Rectal smooth muscle tissue (tissue), 1 donor: ENCODE data around the gene FANK1.
"Not testable (repeated sequence)": the region's sequence is repeated elsewhere in the genome, so short reads cannot be mapped to it uniquely, and the experiment has no call there.

Experiments used
- H3K27ac ChIP-seq: one replicate; pipeline ENCODE4 v1.7.0; 2013; ENCODE audit warnings: low read depth, low read length, inconsistent platforms
- H3K27me3 ChIP-seq: one replicate; pipeline ENCODE4 v1.7.0; 2013; ENCODE audit warnings: low read length; ENCODE audit not compliant: control insufficient read depth, insufficient read depth
- H3K36me3 ChIP-seq: one replicate; pipeline ENCODE4 v1.7.0; 2013; ENCODE audit warnings: low read length; ENCODE audit not compliant: control insufficient read depth, insufficient read depth
- H3K4me1 ChIP-seq: one replicate; pipeline ENCODE4 v1.7.0; 2013; ENCODE audit warnings: low read length; ENCODE audit not compliant: control insufficient read depth, insufficient read depth
- H3K4me3 ChIP-seq: one replicate; pipeline ENCODE4 v1.7.0; 2013; ENCODE audit warnings: low read length
- H3K9ac ChIP-seq: one replicate; pipeline ENCODE4 v1.7.0; 2013; ENCODE audit warnings: low read length

Gene FANK1, protein sequence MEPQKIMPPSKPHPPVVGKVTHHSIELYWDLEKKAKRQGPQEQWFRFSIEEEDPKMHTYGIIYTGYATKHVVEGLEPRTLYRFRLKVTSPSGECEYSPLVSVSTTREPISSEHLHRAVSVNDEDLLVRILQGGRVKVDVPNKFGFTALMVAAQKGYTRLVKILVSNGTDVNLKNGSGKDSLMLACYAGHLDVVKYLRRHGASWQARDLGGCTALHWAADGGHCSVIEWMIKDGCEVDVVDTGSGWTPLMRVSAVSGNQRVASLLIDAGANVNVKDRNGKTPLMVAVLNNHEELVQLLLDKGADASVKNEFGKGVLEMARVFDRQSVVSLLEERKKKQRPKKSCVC

DNA sequence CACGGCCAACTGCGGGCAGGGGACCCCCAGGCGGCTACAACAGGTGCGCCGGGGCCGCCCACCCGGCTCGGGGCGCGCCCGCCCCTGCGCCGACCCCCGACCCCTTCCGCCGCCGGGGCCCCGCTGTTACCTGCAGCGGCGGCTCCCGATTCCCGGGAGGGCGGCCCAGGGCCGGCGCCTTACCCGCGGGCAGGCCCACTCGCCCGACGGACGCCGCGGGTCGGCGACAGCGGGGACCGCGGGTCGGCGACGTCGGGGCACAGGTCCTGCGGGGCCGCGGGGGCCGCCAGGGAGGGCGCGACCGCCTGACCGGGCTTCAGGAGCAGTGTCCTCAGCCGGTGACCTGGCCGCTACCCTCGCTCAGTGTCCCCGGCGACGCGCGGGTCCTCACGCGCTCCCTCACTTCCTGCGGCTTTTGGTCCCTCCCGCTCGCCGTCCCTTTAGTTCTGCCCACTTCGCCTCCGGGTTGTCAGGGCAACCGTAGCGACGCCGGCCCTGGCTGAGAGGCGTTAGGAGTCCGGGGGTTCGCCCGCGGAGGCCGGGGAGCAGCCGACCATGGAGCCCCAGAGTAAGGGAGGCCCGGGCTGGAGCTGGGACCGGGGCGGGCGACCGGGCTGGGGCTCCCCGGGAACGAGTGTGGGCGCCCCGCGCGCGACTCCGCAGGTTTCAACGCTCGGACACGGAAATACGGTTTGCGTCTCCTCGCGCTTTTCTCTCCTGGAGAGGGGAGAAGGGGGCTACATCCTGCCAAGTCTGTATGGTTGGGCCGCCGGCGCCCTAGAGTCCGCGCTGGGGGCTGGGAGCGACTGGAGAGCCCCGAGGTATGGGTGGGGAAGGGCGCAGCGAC, at the start of gene FANK1:
TSS of gene FANK1 (plus strand) at position 477 of the 847 bp plus-strand sequence. CDS start at position 556, 79 bp downstream.
- not testable (repeated sequence) for H3K4me1 ChIP-seq, H3K36me3 ChIP-seq, H3K27ac ChIP-seq, H3K27me3 ChIP-seq
- Histone ChIP-seq H3K9ac (peak within 1 kb of the TSS; percentile 62), H3K4me3 (peak within 1 kb of the TSS; percentile 54)

DNA sequence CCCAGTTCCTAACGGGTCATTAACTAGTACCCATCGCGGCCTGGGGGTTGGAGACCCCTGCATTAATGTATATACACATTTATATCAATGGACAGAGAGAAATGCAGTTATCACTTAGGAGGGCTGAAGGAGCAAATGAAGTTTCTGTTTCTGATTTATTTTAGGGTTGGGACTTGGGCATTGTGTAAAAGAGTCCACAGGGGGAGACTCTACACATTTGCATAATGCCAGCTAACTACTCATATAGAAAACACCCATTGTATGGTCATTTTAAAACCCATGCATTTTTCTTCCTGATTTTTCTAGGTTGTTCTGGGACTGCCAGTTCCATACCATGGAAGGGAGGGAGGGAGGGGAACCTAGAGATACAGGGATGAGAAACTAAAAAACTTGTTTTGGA, 49.5 kb upstream of the FANK1 start:
- Histone ChIP-seq H3K27me3 (no peaks in the 10 kb centered on the region), H3K9ac (no peak overlapping the region), H3K27ac (no peak overlapping the region), H3K4me1 (no peaks in the 10 kb centered on the region), H3K36me3 (peaks cover 11% of the 10 kb centered on the region), H3K4me3 (no peak overlapping the region)

DNA sequence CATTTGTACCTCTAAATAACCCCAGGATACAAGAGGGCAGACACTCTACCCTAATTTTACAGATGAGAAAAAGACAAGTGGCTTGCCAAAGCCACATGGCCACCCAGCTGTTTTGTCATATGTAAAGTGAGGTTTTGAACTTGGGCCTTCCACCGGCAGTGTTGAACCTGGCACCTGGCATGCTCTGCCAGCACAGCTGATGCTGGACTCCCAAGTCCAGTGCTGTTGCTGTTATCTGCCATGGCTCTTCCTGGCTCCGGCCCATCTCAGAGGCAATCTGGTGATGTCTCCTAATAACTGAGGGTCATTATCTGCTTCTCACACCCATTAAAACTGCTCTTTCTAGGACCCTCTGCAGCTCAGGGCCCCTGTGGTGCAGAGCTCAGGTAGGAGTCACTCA, 48.0 kb upstream of the FANK1 start:
- no peak overlapping the region for H3K9ac ChIP-seq
- no peaks in the 10 kb centered on the region for H3K4me1 ChIP-seq
- no peak overlapping the region for H3K27ac ChIP-seq
- H3K36me3 ChIP-seq, result peaks cover 14% of the 10 kb centered on the region
- H3K27me3 ChIP-seq, result no peaks in the 10 kb centered on the region
- H3K4me3 ChIP-seq, result no peak overlapping the region

DNA sequence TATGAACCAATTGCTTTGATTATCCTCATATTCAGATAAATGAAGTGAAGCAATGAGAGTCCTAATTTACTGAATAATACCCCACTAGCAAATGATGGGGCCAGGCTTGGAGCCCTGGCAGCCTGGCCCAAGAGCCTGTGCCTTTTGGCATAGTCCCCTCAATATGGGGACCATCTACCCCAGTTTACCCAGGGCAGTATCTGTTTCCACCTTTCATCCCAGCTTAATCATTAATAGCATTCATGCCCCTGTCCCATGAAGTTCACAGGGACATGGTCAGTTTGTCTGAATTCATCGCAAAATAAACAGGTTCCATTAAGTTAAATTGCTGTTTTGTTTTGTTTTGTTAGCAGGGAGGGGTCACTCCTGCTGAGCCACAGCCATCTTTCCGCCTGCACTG, 47.5 kb upstream of the FANK1 start:
- Histone ChIP-seq H3K4me1 (no peaks in the 10 kb centered on the region), H3K4me3 (no peak overlapping the region), H3K36me3 (peaks cover 16% of the 10 kb centered on the region), H3K9ac (no peak overlapping the region), H3K27me3 (no peaks in the 10 kb centered on the region), H3K27ac (no peak overlapping the region)

DNA sequence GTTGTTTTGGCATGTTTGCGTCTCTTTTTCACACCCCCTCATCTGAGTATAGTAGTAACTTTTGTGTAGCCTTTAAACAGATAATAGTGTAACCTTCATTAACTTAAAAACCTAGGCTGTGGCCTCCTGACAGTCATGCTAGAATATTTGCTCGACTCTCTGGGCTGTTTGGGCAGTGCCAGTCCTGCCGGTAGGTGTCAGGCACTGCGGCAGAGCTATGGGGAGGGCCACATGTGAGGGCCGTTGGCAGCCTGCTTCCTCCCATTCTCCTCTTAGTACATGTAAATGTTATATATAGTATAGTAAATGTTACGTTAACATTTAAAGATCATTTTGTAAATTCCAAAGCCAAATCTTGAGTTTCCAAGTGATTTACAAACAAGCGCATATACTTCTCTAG, 46.9 kb upstream of the FANK1 start:
- Histone ChIP-seq H3K4me3 (no peak overlapping the region), H3K9ac (no peak overlapping the region), H3K36me3 (peaks cover 16% of the 10 kb centered on the region), H3K27me3 (no peaks in the 10 kb centered on the region), H3K4me1 (no peaks in the 10 kb centered on the region), H3K27ac (no peak overlapping the region)

DNA sequence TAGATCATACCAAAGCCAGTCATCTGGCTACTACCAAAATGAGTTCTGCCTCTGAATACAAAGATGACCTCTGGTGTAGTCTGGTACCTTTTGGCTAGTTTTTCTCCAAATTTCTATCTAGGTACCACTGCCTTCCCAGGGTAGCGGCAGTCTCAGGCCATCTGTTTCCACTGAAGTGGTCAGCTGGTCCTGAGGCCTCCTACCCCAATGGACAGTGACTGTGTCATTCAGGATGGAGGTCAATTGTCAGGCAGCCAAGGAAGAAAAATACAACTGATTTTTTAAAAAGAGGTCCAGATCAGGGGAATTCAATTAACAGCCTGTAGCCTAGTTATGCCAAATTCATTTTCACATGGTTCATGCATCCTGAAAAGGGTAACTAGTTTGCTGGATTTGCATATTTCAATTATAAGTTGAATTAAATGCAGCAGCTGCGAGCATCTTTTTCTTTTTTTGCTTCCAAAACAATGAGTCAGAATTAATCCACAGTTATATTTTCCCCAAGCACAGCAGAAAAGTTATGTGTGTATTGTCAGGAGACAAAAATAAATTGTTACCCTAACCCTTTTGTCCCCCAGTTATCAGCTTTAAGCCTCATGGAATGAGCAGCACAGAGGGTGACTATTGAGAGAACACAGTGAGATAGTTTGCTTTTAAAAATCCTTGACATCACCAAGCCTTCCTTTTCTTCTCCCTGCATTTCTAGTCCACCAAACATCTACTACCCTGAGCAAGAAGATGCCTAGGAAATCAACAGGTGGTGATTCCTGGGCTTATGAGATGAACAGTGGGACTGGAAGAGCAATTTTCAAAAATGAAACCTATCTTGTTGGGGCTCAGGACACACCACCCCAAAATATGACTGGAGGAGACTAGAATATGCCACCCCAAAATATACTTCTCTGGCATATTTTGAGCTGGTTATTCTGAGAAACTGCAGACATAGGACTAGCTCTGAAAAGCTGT, 45.3 kb upstream of the FANK1 start:
- no peaks in the 10 kb centered on the region for H3K4me1 ChIP-seq
- H3K27ac ChIP-seq, result no peak overlapping the region
- H3K27me3 ChIP-seq, result no peaks in the 10 kb centered on the region
- peaks cover 16% of the 10 kb centered on the region for H3K36me3 ChIP-seq
- H3K9ac ChIP-seq, result no peak overlapping the region
- H3K4me3 ChIP-seq, result no peak overlapping the region

DNA sequence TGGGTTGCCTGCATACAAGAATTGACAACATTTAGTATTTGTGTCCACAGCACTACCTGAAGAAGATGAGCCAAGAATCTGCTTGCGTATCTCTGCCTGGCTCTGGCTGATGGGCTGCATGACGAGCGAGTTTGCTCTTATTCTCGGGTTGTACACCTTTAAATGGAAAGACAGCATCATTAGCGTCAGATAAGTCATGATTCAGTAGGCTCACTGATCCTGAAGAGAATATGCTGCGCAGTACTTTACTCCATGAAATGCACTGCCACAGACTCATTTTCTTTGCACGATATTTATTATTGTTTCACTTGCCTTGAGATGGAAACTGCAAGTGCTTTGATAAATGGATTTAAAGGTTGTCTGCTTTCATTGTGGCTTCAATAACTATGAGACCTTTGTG, 43.9 kb upstream of the FANK1 start:
- Histone ChIP-seq H3K4me1 (no peaks in the 10 kb centered on the region), H3K27me3 (no peaks in the 10 kb centered on the region), H3K4me3 (no peak overlapping the region), H3K27ac (no peak overlapping the region), H3K36me3 (peaks cover 16% of the 10 kb centered on the region), H3K9ac (no peak overlapping the region)

DNA sequence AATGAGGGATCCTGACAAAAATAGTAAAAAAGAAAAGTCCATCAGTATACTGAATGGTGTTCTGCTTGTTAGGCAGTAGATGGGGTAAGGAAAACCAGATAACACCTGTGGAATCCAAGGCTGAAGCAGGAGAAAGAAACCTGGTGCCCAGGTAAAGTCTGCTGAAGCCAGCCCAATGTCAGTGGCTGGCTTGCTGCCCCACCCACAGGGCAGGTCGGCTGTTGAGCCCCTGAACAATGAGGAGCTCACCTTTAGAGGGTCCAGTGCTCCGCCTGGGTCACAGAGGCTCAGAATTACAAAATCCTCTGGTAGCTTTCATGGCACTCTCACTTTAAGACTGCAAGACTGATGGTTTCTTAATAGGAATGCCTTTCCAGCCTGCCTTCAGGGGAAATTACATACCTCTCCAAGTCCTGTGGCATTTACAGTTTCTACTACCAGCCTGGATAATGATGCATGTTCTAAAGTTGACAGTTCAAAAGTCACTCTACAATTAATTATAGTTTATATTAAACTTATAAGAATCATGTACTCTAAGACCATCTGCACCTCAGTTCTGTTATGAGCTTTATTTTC, 39.1 kb upstream of the FANK1 start:
- Histone ChIP-seq H3K27me3 (no peaks in the 10 kb centered on the region), H3K27ac (no peak overlapping the region), H3K36me3 (peaks cover 7% of the 10 kb centered on the region), H3K4me1 (no peaks in the 10 kb centered on the region), H3K9ac (no peak overlapping the region), H3K4me3 (no peak overlapping the region)

DNA sequence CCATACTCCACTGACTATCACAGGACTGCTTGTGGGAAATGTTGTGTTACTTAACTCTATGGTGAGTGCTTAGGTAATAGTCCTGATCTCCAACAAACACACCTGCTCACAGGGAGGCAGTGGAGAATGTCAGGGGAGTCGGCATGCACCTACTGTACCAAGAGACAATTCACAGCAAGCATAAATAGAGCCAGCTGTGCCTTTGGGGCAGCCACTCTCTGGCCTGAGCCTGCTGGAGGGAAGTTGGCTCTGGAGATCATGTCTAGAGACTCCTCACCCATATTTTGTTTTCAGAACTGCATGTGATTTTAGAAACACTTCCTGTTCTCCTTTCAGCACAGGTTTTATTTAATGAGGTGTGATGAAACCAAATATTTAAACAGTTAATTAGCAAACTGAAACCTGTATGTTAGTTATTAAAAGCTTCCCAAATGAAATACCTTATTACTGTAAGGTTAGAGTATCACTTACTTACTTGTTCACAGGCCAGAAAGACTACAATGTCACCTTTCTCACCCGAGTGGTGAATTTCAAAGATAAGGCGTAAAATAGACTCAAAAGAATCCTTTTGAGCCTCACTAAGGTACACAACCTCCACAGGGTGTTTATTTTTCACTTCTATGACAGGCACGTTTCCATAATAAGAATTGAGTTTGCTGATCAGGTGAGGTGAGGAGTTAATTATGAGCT, 37.1 kb upstream of the FANK1 start:
- H3K4me1 ChIP-seq, result no peaks in the 10 kb centered on the region
- H3K27me3 ChIP-seq, result no peaks in the 10 kb centered on the region
- no peaks in the 10 kb centered on the region for H3K36me3 ChIP-seq
- H3K27ac ChIP-seq, result no peak overlapping the region
- H3K4me3 ChIP-seq, result no peak overlapping the region
- H3K9ac ChIP-seq, result no peak overlapping the region

DNA sequence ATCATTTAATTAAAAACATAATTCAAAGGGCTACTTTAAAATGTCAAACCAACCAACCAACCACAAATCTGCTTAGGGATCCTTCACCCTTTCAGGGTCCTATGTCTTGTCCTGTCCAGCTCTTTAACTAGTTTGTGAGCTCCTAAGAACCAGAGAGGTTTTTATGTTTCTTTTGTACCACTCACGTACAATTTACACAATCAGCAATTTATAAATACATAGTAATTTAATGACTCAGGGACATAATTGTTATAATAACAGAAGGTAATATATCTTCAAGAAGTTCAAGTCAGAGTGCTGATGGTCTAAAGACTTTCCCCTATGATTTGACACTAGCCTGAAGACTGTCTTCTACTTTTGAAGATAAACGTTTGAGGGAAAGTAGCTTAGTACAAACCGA, 31.2 kb upstream of the FANK1 start:
- Histone ChIP-seq H3K27me3 (no peaks in the 10 kb centered on the region), H3K4me1 (no peaks in the 10 kb centered on the region), H3K27ac (no peak overlapping the region), H3K36me3 (peaks cover 10% of the 10 kb centered on the region), H3K4me3 (no peak overlapping the region), H3K9ac (no peak overlapping the region)

DNA sequence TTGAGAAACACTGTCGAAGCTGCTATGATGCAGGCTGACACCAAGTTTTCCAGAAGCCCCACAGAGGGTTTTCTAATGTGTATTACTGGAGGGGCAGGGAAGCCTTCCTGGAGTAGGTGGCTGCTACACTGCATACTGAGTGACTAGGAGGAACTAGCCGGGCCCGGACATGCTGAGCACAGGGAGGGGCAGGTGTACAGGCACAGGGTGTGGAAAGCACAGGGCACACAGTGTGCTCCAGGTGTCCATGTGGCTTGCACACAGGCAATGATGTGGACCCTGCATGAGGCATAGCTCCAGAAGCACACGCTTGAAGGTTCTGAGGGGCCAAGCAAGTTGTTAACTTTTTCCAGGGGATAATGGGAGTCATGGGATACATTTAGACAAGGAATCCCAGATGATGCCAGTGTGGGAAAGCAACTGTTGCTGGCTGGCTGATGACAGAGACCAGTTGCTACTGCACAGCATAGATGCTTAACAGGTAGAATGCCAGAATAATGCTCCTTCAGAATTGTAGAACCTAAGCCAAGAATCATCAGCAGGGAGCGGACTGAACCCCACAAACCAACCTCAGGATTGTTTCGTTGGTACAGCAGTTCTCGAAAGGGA, 29.8 kb upstream of the FANK1 start:
- Histone ChIP-seq H3K9ac (no peak overlapping the region), H3K4me1 (no peaks in the 10 kb centered on the region), H3K36me3 (peaks cover 10% of the 10 kb centered on the region), H3K27me3 (no peaks in the 10 kb centered on the region), H3K4me3 (no peak overlapping the region), H3K27ac (no peak overlapping the region)
